8988T (cell line): ENCODE measurements around the gene GSTA4.
"Not testable (repeated sequence)": the region's sequence is repeated elsewhere in the genome, so short reads cannot be mapped to it uniquely, and the experiment has no call there.

Experiments
- DNase-seq: peaks from one replicate; pipeline ENCODE4 v3.0.0; 2011

Gene GSTA4

GRCh38 chr6:53011979-53012378, 16.9 kb upstream of the GSTA4 start:
- DNase-seq = no peak

DNA sequence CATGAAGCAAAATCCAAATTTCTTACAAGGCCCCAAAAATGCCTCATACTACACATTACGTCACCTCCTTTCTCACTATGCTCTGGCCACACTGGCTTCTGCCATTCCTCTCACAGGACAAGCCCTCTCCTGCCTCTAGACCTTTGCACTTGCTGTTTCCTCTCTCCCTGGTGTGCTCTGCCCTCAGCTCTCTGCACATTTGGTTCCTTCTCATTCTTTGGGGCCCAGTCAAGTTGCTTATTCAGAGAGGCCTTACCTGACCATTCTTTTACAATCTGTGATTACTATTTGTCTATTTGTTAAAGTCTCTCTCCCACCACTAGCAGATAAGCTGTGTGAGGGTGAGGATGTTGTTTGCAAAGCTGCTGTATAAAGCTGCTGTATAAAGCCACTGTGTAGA, 15.4 kb upstream of the GSTA4 start:
- DNase-seq = no peak

GRCh38 chr6:53009511-53009910, 14.4 kb upstream of the GSTA4 start:
- no peak for DNase-seq

GRCh38 chr6:53009056-53009455, 14.0 kb upstream of the GSTA4 start:
- no peak for DNase-seq

GRCh38 chr6:53008192-53008687, 13.2 kb upstream of the GSTA4 start:
- not testable (repeated sequence) for DNase-seq

DNA sequence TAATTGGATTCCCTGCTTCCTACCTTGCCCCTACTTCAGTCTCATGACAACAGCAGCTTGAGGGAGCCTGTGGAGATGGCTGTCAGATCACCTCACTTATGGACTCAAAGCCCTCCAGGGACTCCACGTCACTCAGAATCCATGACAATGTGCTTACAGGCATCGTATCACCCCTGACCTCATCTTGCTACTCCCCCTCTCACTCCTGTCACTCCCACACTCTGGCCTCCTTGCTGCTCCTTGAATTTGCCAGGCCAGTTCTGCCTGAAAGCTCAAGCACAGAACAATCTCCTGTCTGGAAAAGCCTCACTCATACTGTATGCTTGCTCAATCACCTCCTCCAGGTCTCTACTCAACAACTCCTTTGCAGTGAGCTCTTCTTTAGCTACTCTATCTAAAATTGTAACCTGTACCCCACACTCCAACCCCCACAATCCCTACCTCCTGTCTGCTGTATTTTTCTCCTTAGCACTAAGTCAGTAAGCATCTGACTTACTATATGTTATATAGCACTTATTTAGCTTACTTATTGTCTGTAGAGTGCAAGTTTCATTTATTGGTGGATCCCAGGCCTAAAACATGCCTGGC, 10.7 kb upstream of the GSTA4 start:
- DNase-seq = no peak

DNA sequence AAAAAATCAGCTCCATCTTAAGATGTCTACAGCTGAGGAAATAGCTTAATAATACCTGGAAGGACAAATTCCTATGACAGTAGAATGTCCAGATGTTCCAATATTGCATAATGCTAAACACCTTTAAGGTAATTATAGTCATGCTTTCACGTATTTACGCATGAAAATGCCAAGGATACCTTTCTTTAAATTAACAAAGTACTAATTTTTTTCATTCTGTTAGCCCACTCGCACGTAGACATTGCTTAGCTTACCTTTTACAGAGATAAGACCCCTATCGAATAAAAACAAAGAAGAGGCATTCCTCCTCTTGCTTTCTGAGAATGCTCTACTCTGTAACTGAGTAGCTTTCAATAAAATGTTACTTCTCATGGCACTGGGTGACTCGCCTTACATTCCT, 4.4 kb upstream of the GSTA4 start:
- DNase-seq = no peak

GRCh38 chr6:52998603-52999002, 3.5 kb upstream of the GSTA4 start:
- DNase-seq = no peak

DNA sequence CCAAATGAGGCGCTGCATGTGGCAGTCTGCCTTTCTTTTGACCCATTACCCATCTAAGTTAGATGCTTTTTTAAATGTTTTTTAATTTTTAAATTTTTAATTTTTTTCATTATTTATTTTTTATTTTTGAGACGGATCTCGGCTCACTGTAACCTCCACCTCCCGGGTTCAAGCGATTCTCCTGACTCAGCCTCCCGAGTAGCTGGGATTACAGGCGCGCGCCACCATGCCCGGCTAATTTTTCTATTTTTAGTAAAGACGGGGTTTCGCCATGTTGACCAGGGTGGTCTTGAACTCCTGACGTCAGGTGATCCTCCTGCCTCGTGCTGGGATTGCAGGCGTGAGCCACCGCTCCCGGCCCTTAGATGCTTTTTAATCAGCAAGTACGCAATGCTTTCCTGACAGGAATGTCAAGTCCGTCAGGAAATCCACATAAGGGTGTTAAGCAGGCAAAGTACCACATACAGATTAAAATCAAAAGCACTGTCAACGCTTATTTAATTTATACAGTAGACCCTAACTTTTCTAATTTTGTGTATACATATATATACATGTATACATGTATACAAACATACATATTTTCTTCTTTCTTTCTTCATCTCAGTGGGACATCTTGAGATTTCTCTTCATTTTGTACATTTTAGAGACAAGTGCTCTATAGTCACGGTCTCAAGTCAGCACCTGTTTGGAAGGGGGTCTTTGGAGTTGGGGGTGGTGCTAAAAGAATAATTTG, 995 bp upstream of the GSTA4 start:
- DNase-seq = no peak

GRCh38 chr6:52994839-52995088, 320 bp downstream of the GSTA4 start:
- DNase-seq = no peak

- DNase-seq = no peak
Measured at GRCh38 chr6:52994031-52994838, 849 bp downstream of the GSTA4 start.

GRCh38 chr6:52992980-52993920, 1.8 kb downstream of the GSTA4 start:
- no peak for DNase-seq

DNA sequence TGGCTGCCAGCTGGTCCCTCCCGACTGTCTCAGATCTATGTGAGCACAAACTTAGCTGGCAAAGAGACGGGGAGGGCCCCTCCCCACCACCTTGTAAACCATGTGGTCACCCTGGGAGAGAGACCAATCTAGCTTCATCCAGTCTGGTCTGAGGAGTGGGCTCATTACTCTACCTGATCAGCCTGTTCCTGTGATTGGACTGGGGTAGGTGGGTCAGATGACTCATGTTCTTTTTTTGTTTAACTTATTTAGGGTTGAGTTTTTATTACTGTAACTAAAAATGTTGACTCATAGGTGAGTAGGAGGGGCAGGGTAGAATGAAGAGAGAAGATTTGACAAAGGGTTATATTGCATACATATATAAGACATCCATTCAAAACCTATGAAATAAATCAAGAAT, 4.7 kb downstream of the GSTA4 start:
- no peak for DNase-seq

GRCh38 chr6:52985228-52985627, 9.9 kb downstream of the GSTA4 start:
- DNase-seq = no peak

DNA sequence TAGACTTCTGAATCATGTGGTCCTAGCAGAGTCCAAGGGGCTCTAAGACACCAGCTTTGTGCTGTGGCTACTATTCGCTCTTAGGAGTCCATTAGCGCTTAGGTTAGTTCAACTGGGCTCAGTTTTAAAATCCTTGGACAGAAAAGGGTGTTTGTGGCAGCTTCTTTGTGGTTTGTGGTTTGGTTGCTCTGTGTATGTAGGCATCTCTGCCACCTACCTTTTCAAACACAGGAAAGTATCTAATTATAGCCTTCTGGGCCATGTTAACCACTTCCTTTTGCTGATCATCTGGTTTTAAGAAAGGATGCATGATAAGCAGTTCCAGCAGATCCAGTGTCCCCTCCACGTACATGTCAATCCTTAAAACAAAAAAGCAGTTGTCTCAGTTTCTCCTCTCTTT, 10.8 kb downstream of the GSTA4 start:
- no peak for DNase-seq

DNA sequence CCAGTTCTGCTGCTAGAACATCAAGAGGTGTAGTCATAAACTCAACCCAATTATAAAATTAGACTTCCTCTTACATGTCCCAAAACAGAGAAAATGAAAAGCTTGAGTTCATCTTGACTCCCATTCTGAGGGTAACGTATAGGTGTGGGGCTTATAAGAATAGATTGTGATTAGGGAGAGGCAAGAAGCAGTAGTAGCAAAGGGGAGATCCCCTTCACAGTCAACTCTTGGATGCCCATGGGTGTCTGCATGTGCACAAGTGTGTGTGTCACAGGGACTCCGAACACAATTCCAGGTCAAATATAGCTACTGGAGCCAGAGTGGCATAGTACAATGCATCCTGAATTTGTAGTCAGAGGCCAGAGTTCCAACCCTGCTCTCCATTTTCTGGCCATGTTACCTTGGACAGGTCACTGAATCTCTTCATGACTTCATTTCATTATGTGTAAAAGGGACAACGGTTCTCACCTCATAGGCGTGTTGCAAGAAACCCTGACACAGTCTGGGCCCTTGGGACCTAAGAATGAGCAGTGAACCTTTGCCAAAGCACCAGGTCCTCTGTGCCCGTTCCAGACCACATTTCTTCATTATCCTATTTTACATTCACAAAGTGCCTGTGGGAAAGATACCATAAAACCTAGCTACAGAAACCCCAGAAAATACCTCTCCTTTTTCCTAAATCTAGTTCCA, 11.8 kb downstream of the GSTA4 start:
- DNase-seq = no peak

GRCh38 chr6:52982680-52983079, 12.4 kb downstream of the GSTA4 start:
- no peak for DNase-seq

DNA sequence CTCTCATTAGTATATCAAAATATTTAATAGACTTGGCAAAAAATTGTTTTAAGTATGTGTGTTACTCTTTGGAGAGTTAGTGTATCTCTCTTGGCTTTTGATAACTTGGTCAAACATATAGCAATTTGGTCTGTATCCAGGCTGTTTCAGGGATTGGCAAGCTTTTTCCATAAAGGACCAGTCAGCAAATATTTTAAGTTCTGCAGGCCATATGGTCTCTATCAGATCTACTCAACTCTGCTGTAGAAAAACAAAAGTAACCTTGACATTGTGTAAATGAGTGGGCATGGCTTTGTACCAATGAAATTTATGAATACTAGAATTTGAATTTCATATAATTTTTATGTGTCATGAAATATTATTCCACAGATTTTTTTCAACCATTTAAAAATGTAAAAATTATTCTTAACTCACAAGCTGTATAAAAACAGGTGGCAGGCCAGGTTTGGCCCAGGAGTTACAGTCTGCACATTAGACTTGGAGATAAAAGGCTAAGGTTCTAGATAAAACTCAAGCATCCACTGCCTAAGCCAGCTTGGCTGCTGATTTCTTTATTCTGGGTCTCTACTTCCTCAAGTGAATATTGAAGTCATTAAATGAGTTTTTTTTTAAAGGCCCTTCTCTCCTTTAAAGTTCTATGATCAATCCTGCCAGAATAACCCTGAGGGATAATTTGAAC, 13.7 kb downstream of the GSTA4 start:
- DNase-seq = no peak

- DNase-seq = no peak
Measured at GRCh38 chr6:52976591-52977035, 18.5 kb downstream of the GSTA4 start.

DNA sequence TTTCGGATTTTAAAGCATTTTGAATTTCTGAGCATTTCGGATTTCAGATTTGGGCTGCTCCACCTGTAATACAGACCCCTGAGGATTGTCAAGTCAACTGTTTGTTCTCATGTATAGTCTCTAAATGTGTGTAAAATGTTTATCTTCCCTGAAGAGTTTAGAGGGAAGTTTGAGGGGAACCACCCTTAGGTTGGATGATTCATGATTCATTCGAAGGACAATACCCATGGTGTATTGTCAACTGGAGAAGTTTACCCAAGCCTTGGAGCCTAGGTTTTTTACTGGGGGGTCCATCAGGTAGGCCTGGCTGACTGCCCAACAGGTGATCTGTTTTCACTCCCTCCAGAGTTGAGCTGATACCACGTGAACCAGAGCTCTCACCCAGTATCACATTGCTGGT, 18.9 kb downstream of the GSTA4 start:
- no peak for DNase-seq

GRCh38 chr6:52975580-52975979, 19.5 kb downstream of the GSTA4 start:
- no peak for DNase-seq

- DNase-seq = no peak
Measured at GRCh38 chr6:52972989-52973388, 22.1 kb downstream of the GSTA4 start.
